ENCODE measurements around the gene CDH13. TPM values are rescaled to one million over a fixed set of nuclear protein-coding genes. Genes with fewer than 3 reads are reported as not detected.

The CDH13 gene
- total RNA-seq, 1 experiment from 2014 or later: 36.5 TPM

DNA sequence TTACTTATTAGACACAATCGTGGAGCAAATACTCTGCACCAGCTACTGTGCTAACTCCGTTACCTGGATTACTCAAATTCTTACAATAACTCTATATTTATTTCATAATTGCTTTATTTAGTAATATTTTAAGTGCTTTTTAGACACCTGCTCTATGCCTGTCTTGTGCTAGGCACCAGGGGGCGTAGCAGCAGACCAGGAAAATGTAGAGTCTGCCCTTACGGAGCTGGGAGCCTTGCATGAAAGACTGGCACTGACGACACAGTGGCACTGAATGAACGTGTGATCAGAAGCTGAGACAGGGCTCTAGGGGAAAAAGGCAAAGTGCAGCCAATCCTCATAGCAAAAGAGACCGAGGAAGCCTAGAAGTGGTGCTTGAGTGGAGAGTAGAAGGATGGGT lies 486.5 kb downstream of the CDH13 start:
- DNase-seq (ENCODE audit: low read depth): peak; percentile 34

DNA sequence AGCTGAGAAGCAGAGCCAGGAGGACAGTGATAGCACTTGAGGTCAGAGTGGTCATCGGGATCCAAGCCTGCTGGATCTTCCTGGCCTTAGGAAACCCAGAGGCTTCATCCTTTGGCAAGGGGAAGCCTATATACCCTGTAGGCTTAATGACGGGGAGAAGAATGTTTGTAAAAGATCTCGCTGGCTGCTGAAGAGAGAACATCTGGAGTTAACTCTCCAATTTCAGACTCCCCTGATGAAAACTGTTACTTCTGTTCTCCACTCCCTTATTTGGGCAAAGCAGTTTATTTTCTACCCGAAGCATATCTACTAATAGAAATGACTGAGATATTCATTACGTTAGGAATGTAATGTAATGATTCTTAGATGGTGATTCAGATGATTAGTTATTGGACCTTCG lies 487.0 kb downstream of the CDH13 start:
- DNase-seq (ENCODE audit: low read depth): no peak

DNA sequence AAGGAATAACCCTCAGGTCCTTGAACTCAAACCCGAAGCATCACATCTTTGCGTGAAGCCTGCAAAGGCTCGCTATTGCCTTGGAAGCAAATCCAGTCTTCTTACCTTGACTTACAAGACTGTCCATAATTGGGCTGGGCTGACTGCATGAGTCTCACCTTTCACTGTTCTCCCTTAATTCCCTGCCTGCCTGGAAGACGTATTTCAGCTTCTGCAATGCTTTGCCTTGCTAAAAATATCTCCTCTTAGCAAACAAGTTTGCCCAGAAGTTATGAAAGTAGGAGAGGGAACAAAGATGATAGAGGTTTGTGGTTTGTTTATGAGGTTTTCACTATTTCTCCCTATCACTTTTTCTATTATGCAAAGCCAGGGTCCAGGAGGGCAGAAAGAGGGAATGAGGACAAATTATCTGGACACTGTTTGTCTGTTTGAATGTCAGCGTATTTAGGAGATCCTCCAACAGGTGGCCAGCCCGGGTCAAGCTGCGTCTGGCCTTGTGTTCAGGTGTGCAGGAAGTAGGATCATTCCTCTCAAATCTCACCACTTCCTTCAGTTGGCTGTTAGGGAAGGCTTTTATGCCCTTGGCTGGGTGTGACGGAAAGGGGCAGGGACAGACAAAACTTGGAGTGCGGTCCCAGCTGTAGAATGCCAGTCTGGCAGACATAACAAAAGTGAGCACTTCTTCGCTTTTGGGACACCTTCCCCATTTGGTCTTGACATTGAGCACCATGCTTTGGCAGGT lies 488.9 kb downstream of the CDH13 start:
- DNase-seq (ENCODE audit: low read depth): no peak

DNA sequence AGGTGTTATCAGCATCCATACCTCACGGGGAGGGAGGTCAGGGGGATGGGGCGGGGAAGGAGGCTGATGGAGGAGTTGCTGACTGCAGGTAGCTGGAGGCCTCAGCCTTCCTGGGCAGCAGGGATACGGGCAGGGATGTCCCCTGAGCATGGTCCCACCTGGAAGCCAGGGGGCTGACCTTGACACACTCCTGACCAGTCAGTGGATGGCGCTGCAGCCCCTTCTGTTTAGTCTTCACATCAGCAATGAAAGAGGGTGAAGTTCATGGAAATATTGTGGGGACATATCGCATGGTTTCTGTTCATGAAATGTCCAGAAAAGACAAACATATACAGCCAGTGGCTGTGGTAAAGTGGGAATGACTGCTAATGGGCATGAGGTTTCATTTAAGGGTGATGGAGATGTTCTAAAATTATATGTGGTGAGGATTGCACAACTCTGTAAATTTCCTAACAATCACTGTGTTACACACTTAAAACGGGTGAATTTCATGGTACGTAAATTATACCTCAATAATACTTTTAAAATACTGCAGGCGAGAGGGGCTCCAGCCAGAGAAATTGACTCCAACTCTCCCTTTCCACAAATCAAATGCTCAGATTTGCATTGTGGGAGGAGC lies 489.6 kb downstream of the CDH13 start:
- peak; percentile 10 for DNase-seq (ENCODE audit: low read depth)

DNA sequence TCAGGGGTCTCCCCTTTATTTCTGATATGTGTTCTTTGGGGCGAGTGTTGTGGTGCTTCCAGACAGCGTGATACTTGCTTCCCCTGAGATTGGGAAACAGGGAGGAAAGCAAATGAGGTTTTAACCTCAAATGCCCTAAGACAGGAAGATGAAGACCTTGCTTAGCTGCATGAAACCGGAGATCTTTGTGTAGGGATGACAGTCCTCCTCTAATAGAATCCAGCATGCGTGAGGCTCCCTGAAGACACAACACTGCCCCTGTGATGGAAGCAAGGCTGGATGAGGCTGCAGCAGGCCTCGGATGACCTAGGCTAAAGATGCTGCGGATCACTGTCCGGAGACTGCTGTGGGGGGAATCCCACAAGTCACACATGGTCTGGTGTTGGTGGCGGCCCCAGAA lies 491.0 kb downstream of the CDH13 start:
- DNase-seq (ENCODE audit: low read depth): peak; percentile 9

DNA sequence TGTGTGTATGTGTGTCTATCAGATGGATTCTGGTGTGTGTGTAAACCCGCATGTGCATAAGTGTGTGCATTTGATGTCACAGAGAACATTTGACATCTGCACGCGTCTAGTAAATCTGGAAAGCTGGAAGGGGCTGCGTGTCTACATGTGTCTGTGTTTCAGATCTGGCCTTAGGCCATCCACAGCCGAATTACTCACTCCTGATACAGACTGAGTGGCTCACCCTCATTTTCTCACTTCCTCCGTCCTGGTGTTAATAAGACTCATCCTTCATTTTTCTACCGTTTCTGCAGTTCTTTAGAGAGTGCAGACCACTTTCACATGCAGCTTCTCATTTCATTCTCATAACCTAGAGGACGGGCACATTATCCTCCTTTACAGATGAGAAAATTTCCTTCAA lies 491.6 kb downstream of the CDH13 start:
- peak; percentile 74 for DNase-seq (ENCODE audit: low read depth)

DNA sequence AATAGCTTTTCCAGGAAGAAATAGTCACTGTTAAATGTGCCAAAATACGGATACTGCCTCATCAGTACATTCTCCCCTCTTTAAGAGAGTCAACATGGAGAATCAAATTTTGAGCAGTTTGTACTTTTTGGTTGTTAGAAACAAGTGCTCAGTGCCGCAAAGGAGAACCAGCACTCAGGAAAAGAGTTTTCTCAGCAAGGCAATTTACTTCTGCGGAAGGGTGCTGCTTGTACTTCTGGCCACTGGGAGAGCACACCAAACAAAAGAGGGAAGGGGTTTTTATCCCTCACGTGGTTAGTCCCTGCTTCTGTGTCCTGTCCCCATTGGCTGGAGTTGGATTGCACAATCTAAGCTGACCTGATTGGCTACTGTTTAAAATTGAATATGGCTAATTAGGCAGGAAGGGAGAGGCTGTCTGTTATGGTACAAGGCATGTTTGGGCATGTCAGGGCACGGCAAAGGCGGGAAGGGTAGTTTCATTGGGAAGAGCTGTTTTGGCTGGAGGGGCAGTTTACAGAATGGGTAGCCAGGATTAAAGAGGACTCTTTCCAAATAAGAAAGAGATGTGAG lies 499.3 kb downstream of the CDH13 start:
- DNase-seq (ENCODE audit: low read depth): no peak

DNA sequence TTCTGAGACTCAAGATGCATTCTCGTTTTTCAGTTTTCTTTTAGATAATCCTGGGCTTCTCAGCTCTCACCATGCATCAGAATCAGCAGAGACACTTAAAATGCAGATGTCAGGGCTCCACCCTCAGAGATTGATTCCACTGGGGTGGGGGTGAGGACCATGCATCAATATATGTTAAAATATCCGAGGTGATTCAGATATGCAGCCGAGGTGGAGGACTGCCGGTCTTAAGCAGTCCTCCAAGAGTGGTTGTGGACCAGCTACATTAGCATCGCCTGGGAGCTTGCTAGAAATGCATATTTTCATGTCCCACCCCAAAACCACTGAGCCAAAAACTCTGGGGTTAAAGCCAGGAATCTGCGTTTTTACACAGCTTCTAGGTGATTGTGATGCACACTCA lies 501.3 kb downstream of the CDH13 start:
- no peak for DNase-seq (ENCODE audit: low read depth)

DNA sequence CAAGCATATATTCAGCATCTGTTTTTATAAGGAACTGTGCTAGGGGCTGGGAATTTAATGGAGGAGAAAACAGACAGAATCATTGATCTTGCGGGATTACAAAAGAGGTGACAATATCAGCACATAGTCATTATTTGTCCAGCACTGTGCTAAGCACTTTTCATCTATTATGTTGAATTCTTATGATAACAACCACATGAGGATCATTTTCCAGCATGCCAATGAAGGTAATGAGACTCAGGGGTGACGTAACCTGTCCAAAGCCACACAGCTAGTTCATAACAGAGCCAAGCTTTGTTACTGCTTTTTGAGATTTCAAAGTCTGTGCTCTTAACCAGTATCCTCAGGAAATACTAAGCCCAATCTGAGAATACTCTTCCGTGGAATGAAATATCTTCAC lies 503.3 kb downstream of the CDH13 start:
- peak; percentile 8 for DNase-seq (ENCODE audit: low read depth)

DNA sequence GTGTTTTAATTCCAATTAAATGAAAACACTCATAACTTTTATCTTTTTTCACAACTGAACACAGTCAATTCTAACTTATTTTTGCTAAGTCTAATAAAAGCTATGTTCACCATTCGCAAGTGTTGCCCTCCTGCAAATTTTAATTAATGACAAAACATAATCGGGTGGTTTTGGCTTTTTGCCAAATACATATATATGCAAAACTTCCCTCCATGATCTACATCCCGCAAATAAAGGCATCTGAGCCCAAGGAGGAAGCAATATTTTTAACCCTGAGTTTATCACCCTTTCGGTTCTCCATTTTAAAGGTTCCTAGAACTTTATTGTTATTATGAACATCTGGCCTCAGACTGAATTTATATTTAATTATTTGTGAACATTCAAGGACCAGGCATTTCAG lies 507.9 kb downstream of the CDH13 start:
- no peak for DNase-seq (ENCODE audit: low read depth)

DNA sequence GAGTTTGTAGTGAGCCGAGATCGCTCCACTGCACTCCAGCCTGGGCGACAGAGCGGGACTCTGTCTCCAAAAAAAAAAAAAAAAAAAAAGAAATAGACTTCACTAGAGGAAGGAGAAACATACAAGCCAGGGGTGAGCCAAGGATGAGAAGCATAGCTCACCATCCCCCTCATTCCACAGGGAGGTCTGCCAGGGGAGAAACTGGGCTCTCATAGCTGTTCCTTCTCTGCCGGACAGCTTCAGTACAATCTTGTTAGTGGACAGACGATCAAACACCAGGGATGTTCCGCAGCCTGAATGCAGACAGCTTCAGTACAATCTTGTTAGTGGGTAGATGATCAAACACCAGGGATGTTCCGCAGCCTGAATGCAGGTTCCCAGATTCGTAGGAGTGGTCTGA lies 509.6 kb downstream of the CDH13 start:
- DNase-seq (ENCODE audit: low read depth): no peak

DNA sequence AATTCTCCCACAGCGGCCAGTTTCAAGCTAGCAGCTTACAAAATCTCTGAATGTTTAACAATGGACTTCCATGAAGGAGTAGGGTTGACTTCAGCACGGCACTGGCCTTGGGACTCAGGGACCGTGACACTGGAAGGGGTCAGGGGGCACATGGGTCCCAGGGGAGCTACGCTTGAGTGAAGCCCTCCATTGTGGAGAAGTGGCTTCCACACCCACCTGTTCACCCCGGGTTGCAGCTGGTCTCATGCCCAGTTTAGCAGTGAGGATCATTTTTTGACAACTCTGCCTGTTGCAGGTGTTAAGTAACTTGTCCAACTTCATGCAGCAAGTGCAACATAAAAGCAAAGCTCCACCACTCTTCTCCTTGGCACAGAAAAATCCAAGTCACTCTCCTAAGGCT lies 510.2 kb downstream of the CDH13 start:
- DNase-seq (ENCODE audit: low read depth): peak; percentile 14

DNA sequence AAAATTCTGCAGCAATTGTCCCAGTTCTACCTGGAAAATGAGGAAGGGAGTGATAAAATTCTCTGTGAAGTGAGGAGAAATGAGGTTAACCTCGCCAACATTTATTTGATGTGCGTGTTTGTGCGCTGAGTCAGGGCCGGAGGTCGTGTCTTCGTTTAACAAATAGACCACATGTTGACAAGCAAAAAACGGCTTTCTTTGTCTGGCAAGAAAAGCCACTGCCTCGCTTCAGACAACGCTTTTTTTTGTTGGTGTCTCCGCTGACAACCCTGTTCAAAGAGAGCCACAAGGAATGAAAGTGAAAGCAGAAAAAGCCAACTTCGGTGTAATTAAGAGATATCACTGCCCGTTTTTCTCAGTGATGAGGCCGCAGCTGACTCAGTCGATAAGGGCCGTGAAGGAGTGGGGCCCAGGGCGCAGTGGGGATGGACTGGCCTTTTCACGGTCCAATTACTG lies 510.6 kb downstream of the CDH13 start:
- peak; percentile 79 for DNase-seq (ENCODE audit: low read depth)

DNA sequence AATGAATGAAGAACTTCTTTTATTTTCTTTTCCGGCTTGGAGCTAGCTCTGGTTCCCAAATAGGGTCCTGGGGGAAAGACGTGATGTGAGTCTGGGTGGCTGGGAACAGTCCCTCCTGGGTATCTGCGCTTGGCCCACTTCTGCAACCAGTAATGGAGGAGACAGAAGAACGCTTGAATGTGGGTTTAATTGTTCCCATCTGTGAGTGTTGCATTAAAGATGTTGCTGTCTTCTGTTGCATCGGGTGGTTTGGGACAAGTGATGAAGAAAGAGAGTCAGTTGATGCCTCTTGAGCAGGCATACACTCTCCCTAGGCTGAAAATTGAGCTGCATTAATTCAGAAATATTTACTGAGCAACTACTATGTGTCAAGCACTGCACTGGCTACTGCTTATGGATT lies 511.1 kb downstream of the CDH13 start:
- DNase-seq (ENCODE audit: low read depth): no peak

DNA sequence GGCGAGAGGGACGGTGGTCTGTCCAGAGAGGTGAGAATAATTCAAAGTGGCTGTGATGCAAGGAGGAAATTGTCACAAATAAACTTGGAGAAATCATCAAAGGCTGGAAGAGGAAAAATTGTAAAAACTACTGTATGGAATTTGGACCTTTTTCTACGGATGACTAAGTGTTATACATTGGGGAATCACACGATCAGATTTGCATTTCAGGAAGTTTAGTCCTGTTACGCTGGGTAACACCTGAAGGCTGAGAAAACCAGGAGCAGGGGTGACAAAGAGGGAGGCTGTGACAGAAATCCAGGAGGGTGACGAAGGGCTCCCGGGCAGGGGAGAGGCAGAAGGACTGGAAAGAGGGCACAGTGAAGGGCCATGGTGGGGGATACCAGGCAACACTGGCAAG lies 511.7 kb downstream of the CDH13 start:
- no peak for DNase-seq (ENCODE audit: low read depth)

DNA sequence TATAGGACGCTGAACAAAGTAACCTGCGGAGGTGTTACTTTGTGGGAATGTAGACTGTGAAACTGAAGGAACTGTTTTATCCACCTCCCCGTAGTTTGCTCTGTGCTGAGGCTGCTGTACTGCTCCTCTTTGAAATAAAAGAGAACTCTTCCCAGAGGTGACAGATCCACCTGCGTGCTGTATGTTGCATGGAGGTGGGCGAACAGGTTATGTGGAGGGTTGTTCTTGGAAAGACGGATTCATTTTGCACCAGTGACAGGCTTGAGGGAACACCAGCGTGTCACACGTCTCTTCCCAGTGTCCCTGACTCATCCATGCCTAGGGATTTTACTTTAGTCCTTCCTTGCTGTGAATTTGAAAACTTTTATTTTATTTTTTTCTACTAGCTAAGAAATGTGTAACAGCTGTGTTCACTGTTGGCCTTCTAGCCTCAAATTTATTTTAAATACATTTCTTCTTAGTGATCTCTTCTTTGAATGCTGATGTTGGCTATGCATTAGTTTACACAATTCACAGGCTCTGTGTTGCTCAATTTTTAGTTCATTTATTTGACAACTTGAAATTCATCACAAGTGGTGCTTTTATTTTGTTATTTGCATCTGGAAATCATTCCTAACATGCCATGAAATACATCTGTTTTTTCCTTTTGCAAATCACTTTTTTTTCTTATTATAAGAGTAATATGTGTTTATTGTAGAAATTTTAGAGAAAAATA lies 512.4 kb downstream of the CDH13 start:
- no peak for DNase-seq (ENCODE audit: low read depth)

DNA sequence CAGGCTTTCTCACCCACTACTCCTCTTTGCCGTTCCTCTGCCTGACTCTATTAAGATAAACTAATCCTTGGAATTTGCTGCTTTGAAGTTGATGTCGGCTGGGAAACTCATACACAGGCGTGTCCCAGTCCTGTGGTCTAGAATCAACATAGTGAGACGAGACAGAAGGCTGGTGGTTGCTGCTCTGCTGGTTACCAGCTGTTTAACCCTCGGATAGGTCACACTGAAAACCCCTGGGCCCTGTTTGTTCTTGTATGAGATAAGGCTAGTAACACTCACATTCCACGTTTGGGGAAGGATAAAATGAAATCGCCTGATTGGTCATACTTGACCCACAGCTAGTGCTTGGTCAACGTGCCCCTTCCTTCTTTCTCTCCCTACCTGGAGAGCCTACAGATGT lies 517.0 kb downstream of the CDH13 start:
- DNase-seq (ENCODE audit: low read depth): peak; percentile 81

DNA sequence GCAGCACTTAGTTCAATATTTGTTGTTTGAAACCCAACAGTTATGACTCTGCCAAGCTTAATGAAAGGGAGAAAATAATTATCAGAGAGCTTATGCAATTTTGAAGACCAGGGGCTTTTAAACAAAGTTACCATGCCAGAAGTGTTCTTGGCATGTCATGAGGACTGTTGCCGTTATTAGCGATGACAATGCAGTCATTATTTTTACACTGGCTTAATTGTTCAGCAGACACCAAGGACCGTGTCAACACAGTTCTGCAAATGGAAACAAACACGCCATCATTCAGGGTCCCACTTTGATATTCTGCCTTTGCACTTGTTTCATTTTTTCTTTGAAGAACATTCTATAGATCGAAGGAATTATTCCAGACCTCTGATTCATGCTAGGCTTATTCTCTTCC lies 518.5 kb downstream of the CDH13 start:
- no peak for DNase-seq (ENCODE audit: low read depth)

DNA sequence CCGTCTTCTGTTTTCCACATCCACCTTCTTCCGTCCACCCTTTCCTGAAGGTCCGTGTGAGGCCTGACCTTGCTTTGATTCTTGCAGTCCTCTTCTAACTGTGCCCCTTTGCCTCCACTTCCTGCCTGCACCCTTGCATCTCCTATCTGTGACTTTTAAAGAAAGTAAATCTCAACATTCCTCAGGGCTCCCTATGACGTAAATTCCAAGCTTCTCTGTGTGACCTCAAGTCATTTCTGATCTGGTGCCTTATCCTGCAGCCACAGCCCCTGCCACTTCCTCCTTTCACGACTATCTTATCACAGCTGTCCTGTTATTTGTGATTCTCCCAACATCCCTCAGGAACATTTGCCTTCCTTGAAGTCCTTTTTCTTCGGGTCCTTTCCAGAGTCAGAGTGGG lies 520.5 kb downstream of the CDH13 start:
- no peak for DNase-seq (ENCODE audit: low read depth)

DNA sequence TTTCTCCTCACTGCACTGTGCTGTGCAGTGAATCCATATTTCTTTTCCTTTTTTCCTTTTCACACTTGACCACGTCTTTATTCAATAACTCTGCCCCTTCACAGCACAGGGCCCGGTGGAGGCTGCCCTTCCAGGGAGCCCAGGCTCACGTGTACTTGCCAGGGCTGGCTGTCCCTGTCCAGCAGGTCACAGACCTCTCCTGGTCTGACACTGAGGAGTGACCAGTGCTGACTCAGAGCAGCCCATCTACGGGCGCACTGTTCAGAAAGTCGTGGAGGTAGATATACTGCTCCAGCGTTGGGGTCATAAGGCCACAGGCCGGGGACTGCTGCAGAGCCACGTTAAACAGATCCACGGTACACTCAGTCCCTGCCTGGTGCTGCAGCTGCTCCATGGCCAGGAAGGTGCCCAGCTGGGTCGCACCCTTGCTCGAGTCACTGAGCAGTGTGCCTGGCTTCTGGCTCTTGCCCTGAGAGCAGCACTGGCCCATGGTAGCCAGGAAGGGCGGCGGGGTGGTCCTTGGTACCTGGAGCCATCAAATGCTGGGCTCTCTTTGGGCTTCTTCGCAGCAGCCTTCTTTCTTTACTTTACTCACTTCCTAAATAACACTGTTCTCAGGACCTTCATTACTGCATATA lies 531.7 kb downstream of the CDH13 start:
- no peak for DNase-seq (ENCODE audit: low read depth)

DNA sequence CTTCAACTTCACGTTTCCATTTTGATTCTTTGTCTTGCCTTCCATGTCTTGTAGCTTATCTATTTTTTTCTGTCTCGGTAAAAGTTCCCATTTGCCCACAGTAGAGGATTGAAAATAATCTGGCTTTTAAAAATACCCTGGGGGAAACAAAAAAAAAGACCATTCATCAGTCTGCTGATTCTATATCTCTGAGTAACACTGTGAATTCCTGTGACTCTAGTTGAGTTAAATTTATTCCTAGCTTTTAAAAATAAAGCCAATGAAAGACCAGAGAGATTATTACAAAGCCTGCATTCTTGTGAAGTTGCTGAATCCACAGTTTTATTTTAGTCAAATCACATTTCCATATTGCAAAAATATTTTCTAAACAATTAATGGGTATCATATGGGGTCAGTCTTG lies 532.3 kb downstream of the CDH13 start:
- no peak for DNase-seq (ENCODE audit: low read depth)
